ENCODE results near the gene STPG3. TPM values are rescaled to one million over a fixed set of nuclear protein-coding genes. Genes with fewer than 3 reads are reported as not detected.
A peak's percentile ranks its signal among the peaks of the same experiment; 100 is the strongest.
"Not testable (repeated sequence)": the region's sequence is repeated elsewhere in the genome, so short reads cannot be mapped to it uniquely, and the experiment has no call there.

Gene STPG3
- total and polyA plus RNA-seq, 4 experiments from 2014 or later = not detected

DNA sequence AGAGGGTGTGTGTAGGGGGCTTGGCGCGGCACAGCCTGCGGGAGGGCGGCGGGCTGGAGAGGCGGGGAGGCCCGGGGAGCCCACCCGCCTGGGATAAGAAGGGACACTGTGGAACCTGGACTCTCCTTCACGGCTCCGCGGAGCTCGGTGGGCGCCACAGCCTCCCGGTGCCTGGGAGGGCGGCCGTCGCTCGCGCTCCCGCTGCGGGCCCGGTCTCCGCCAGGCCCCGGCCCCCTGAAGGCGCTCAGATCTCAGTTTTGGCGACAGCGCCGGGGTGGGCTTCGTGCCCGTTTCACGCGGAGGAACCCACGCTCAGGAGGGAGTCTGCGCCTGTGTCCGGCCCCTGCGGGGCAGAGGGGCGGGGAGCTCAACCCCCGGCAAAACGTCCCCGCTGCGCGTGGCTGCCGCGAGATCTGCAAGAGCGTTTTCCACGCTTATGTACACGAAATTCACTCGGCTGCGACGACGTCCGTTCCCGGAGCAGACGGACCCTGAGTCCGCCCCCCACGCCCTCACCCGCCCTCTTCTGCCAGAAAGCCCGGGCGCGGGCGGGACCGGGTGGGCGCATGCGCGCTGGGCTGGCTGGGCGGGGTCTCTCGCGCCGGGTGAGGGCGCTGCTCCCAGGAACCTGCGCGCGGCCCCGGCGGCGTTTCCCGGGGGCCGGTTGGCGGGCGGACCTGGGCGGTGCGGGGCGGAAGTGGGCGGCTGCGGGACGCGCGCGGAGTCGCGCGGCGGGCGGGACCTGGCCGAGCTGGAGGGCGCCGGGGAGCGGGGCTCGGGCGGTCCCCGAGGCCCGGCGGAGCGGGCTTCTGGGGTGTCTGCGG, 3.8 kb downstream of the STPG3 start, which contains the start of gene NELFB:
TSS of gene NELFB (plus strand) at position 704 of the 824 bp plus-strand sequence.
- Mint-ChIP-seq H3K36me3 (peaks cover 2 to 5% of the 10 kb centered on the region in 2 donors), H3K27me3 (no peaks in the 10 kb centered on the region), H3K27ac (peak within 1 kb of the TSS; percentile 43 to 92 (median 77)), H3K4me3 (peak within 1 kb of the TSS; percentile 88 to 94 (median 92)), H3K4me1 (peaks cover 2 to 24% (median 10%) of the 10 kb centered on the region in 4 donors), H3K9me3 (peaks cover 0 to 3% (median 0%) of the 10 kb centered on the region in 8 donors)
- Histone ChIP-seq H3K27ac (ENCODE audit: low read depth, low read length) (peak within 1 kb of the TSS; percentile 69), H3K9me3 (ENCODE audit: control insufficient read depth in 1 of 2, low read length in 2 of 2) (no peaks in the 10 kb centered on the region), H3K36me3 (ENCODE audit: insufficient read depth, low read length) (peaks cover 8% of the 10 kb centered on the region), H3K27me3 (ENCODE audit: insufficient read depth, low read length) (no peaks in the 10 kb centered on the region), H3K4me1 (ENCODE audit: insufficient read depth, low read length) (peaks cover 25% of the 10 kb centered on the region), H3K4me3 (ENCODE audit: low read length in 2 of 2) (peak within 1 kb of the TSS; percentile 66 to 81)
- peak; percentile 89 to 98 (median 94) for DNase-seq
- ChIA-PET POLR2A (ENCODE audit: partially characterized antibody) (interaction anchor here (0.6 to 10.6 kb wide), 14 partner anchors 11 to 168 kb away, joined by 3 to 260 read pairs (median 5); partner anchors contain the start of genes ANAPC2, CYSRT1, EXD3 and MAN1B1), CTCF (ENCODE audit: partially characterized antibody) (interaction anchor here (0.9 to 2.0 kb wide), 7 partner anchors 12 to 159 kb away, joined by 3 to 10 read pairs (median 3); partner anchors contain the start of gene TUBB4B)
- intact Hi-C loops (cut with micrococcal nuclease) = loop anchor here (1.0 kb wide), 3 partner anchors 14 to 169 kb away; partner anchors contain the start of genes MAN1B1 and TUBB4B

GRCh38 chr9:137255448-137256114, 4.5 kb downstream of the STPG3 start:
- Mint-ChIP-seq H3K27ac (peak overlapping the region in 6 of 7 donors; percentile 43 to 92 (median 65)), H3K9me3 (peaks cover 0 to 3% (median 0%) of the 10 kb centered on the region in 8 donors), H3K27me3 (no peaks in the 10 kb centered on the region), H3K4me1 (peaks cover 2 to 24% (median 10%) of the 10 kb centered on the region in 4 donors), H3K4me3 (peak overlapping the region; percentile 88 to 94 (median 92)), H3K36me3 (peaks cover 2 to 5% of the 10 kb centered on the region in 2 donors)
- intact Hi-C loops (cut with micrococcal nuclease) = loop anchor here (1.0 kb wide), 3 partner anchors 14 to 169 kb away; partner anchors contain the start of genes MAN1B1 and TUBB4B
- Histone ChIP-seq H3K9me3 (ENCODE audit: control insufficient read depth in 1 of 2, low read length in 2 of 2) (no peaks in the 10 kb centered on the region), H3K36me3 (ENCODE audit: insufficient read depth, low read length) (peaks cover 8% of the 10 kb centered on the region), H3K27ac (ENCODE audit: low read depth, low read length) (peak overlapping the region; percentile 69), H3K27me3 (ENCODE audit: insufficient read depth, low read length) (no peaks in the 10 kb centered on the region), H3K4me3 (ENCODE audit: low read length in 2 of 2) (peak overlapping the region; percentile 66 to 78), H3K4me1 (ENCODE audit: insufficient read depth, low read length) (peaks cover 25% of the 10 kb centered on the region)
- DNase-seq = peak in 1 of 5 donors; percentile 56
- POLR2A ChIA-PET (ENCODE audit: partially characterized antibody) = interaction anchor here (0.6 to 10.6 kb wide), 17 partner anchors 10 to 447 kb away, joined by 3 to 260 read pairs (median 5); partner anchors contain the start of genes ANAPC2, CYSRT1, EXD3 and MAN1B1
- CTCF ChIA-PET (ENCODE audit: partially characterized antibody) = interaction anchor here (0.6 to 2.5 kb wide), 7 partner anchors 15 to 138 kb away, joined by 3 to 14 read pairs (median 3); partner anchors contain the start of gene TUBB4B

DNA sequence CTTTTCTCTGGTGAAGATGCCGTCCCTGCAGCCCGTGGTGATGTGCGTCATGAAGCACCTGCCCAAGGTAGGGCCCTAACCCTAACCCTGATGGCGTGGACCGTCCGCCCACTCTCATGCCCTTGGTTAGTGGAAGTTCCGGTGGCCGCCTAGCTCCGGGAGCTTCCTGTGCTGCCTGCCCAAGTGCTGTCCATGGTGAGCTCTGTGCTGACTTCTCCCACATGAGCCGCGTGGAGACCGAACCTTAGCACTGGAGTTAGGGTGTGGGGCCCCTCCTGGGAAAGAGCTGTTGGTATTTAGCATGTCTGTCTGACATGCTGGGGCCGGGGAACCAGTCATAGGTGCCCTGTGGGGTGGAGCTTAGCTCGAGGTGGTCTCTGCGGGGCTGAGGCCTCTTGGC, 5.3 kb downstream of the STPG3 start:
- Histone ChIP-seq H3K27ac (ENCODE audit: low read depth, low read length) (no peak overlapping the region), H3K4me1 (ENCODE audit: insufficient read depth, low read length) (peaks cover 25% of the 10 kb centered on the region), H3K4me3 (ENCODE audit: low read length in 2 of 2) (peak overlapping the region; percentile 66 to 78), H3K27me3 (ENCODE audit: insufficient read depth, low read length) (no peaks in the 10 kb centered on the region), H3K36me3 (ENCODE audit: insufficient read depth, low read length) (peaks cover 8% of the 10 kb centered on the region), H3K9me3 (ENCODE audit: control insufficient read depth in 1 of 2, low read length in 2 of 2) (no peaks in the 10 kb centered on the region)
- Mint-ChIP-seq H3K36me3 (peaks cover 2 to 5% of the 10 kb centered on the region in 2 donors), H3K9me3 (peaks cover 0 to 3% (median 0%) of the 10 kb centered on the region in 8 donors), H3K4me1 (peaks cover 2 to 25% (median 10%) of the 10 kb centered on the region in 4 donors), H3K27ac (peak overlapping the region in 1 of 7 donors; percentile 71), H3K4me3 (peak overlapping the region; percentile 88 to 94 (median 92)), H3K27me3 (no peaks in the 10 kb centered on the region)
- ChIA-PET CTCF (ENCODE audit: partially characterized antibody) (interaction anchor here (0.6 to 2.5 kb wide), 4 partner anchors 16 to 138 kb away, joined by 3 to 14 read pairs (median 6); partner anchors contain the start of genes NRARP and TUBB4B), POLR2A (ENCODE audit: partially characterized antibody) (interaction anchor here (0.6 to 10.6 kb wide), 12 partner anchors 9 to 448 kb away, joined by 3 to 260 read pairs (median 6); partner anchors contain the start of genes ANAPC2, EXD3, MAN1B1 and NOXA1)
- intact Hi-C loops (cut with micrococcal nuclease) = no loop called here
- DNase-seq = no peak

- no peak overlapping the region for H3K4me3 ChIP-seq (ENCODE audit: low read length in 2 of 2)
- peaks cover 7 to 10% of the 10 kb centered on the region in 2 donors for H3K36me3 Mint-ChIP-seq
- CTCF ChIA-PET (ENCODE audit: partially characterized antibody) = interaction anchor here (0.9 to 2.5 kb wide), 3 partner anchors 16 to 45 kb away, joined by 3 to 14 read pairs (median 9); partner anchors contain the start of genes NRARP and TUBB4B
- H3K9me3 Mint-ChIP-seq = peaks cover 0 to 3% (median 0%) of the 10 kb centered on the region in 8 donors
- H3K27me3 Mint-ChIP-seq = no peaks in the 10 kb centered on the region
- H3K4me3 Mint-ChIP-seq = peak overlapping the region; percentile 88 to 94 (median 92)
- H3K36me3 ChIP-seq (ENCODE audit: insufficient read depth, low read length) = peaks cover 8% of the 10 kb centered on the region
- H3K4me1 Mint-ChIP-seq = peaks cover 2 to 30% (median 10%) of the 10 kb centered on the region in 4 donors
- peaks cover 25% of the 10 kb centered on the region for H3K4me1 ChIP-seq (ENCODE audit: insufficient read depth, low read length)
- H3K9me3 ChIP-seq (ENCODE audit: control insufficient read depth in 1 of 2, low read length in 2 of 2) = no peaks in the 10 kb centered on the region
- no peak for DNase-seq
- H3K27ac Mint-ChIP-seq = peak overlapping the region in 3 of 7 donors; percentile 21 to 71 (median 70)
- H3K27me3 ChIP-seq (ENCODE audit: insufficient read depth, low read length) = no peaks in the 10 kb centered on the region
- POLR2A ChIA-PET (ENCODE audit: partially characterized antibody) = interaction anchor here (1.0 to 10.6 kb wide), 9 partner anchors 16 to 449 kb away, joined by 3 to 260 read pairs (median 6); partner anchors contain the start of genes ANAPC2, EXD3, MAN1B1 and NOXA1
- no peak overlapping the region for H3K27ac ChIP-seq (ENCODE audit: low read depth, low read length)
- intact Hi-C loops (cut with micrococcal nuclease) = no loop called here
Observed at GRCh38 chr9:137256856-137257255, 5.8 kb downstream of the STPG3 start.

- H3K4me3 ChIP-seq (ENCODE audit: low read length in 2 of 2); H3K9me3 Mint-ChIP-seq; H3K27ac Mint-ChIP-seq; H3K27ac ChIP-seq (ENCODE audit: low read depth, low read length); H3K9me3 ChIP-seq (ENCODE audit: control insufficient read depth in 1 of 2, low read length in 2 of 2); H3K4me1 Mint-ChIP-seq; intact Hi-C loops (cut with micrococcal nuclease); H3K27me3 Mint-ChIP-seq; H3K4me3 Mint-ChIP-seq; H3K27me3 ChIP-seq (ENCODE audit: insufficient read depth, low read length); H3K4me1 ChIP-seq (ENCODE audit: insufficient read depth, low read length): not testable (repeated sequence)
- CTCF ChIA-PET (ENCODE audit: partially characterized antibody) = interaction anchor here (2.7 kb wide), 1 partner anchor 26 kb away, joined by 13 read pairs; no protein-coding TSS in a partner anchor
- peak in 1 of 5 donors; percentile 4 for DNase-seq
- H3K36me3 Mint-ChIP-seq = peaks cover 11 to 14% of the 10 kb centered on the region in 2 donors
- H3K36me3 ChIP-seq (ENCODE audit: insufficient read depth, low read length) = peaks cover 27% of the 10 kb centered on the region
- POLR2A ChIA-PET (ENCODE audit: partially characterized antibody) = interaction anchor here (1.3 kb wide), 1 partner anchor 22 kb away, joined by 3 read pairs; no protein-coding TSS in a partner anchor
Observed at GRCh38 chr9:137262173-137262908, 11.3 kb downstream of the STPG3 start.

- Mint-ChIP-seq H3K27ac (no peak overlapping the region), H3K4me1 (peaks cover 0 to 7% (median 0%) of the 10 kb centered on the region in 4 donors), H3K9me3 (no peaks in the 10 kb centered on the region), H3K27me3 (no peaks in the 10 kb centered on the region), H3K4me3 (no peak overlapping the region), H3K36me3 (peaks cover 14 to 17% of the 10 kb centered on the region in 2 donors)
- POLR2A ChIA-PET (ENCODE audit: partially characterized antibody) = interaction anchor here (1.3 kb wide), 1 partner anchor 22 kb away, joined by 3 read pairs; no protein-coding TSS in a partner anchor
- Histone ChIP-seq H3K27ac (ENCODE audit: low read depth, low read length) (no peak overlapping the region), H3K36me3 (ENCODE audit: insufficient read depth, low read length) (peaks cover 29% of the 10 kb centered on the region), H3K4me1 (ENCODE audit: insufficient read depth, low read length) (no peaks in the 10 kb centered on the region), H3K4me3 (ENCODE audit: low read length in 2 of 2) (no peak overlapping the region), H3K9me3 (ENCODE audit: control insufficient read depth in 1 of 2, low read length in 2 of 2) (no peaks in the 10 kb centered on the region), H3K27me3 (ENCODE audit: insufficient read depth, low read length) (no peaks in the 10 kb centered on the region)
- peak in 1 of 5 donors; percentile 24 for DNase-seq
- CTCF ChIA-PET (ENCODE audit: partially characterized antibody) = interaction anchor here (2.7 kb wide), 1 partner anchor 26 kb away, joined by 13 read pairs; no protein-coding TSS in a partner anchor
- intact Hi-C loops (cut with micrococcal nuclease) = no loop called here
Observed at GRCh38 chr9:137262909-137263285, 11.8 kb downstream of the STPG3 start.

Data from CD4-positive, alpha-beta memory T cell (primary cell).